ENCODE results near the gene SLC4A8. TPM values are rescaled to one million over a fixed set of nuclear protein-coding genes. Genes with fewer than 3 reads are reported as not detected.
"Not testable (repeated sequence)": the region's sequence is repeated elsewhere in the genome, so short reads cannot be mapped to it uniquely, and the experiment has no call there.

SLC4A8 gene
- total RNA-seq, 1 donor from 2014 or later, result 2.6 TPM

GRCh38 chr12:51511546-51512260 is 87.1 kb downstream of the SLC4A8 start:
- Mint-ChIP-seq H3K36me3 (ENCODE audit: low read depth) (no peaks in the 10 kb centered on the region), H3K4me3 (no peak overlapping the region), H3K27ac (no peak overlapping the region), H3K4me1 (ENCODE audit: low read depth) (peaks cover 7% of the 10 kb centered on the region), H3K27me3 (ENCODE audit: insufficient read depth) (peaks cover 23% of the 10 kb centered on the region), H3K9me3 (no peaks in the 10 kb centered on the region)
- intact Hi-C loops (cut with micrococcal nuclease), result no loop called here
- no peak for DNase-seq (ENCODE audit: low spot score)

- intact Hi-C loops (cut with micrococcal nuclease), result no loop called here
- no peak overlapping the region for H3K4me3 Mint-ChIP-seq
Observed at GRCh38 chr12:51512438-51512837, 87.8 kb downstream of the SLC4A8 start.

GRCh38 chr12:51515037-51515436 is 90.4 kb downstream of the SLC4A8 start:
- H3K27ac Mint-ChIP-seq; DNase-seq (ENCODE audit: low spot score); intact Hi-C loops (cut with micrococcal nuclease); H3K4me1 Mint-ChIP-seq (ENCODE audit: low read depth); H3K4me3 Mint-ChIP-seq; H3K9me3 Mint-ChIP-seq; H3K36me3 Mint-ChIP-seq (ENCODE audit: low read depth): not testable (repeated sequence)
- peaks cover 16% of the 10 kb centered on the region for H3K27me3 Mint-ChIP-seq (ENCODE audit: insufficient read depth)

More at GRCh38 chr12:51512438-51512837, 87.8 kb downstream of the SLC4A8 start:
- H3K9me3 Mint-ChIP-seq, result no peaks in the 10 kb centered on the region
- no peaks in the 10 kb centered on the region for H3K36me3 Mint-ChIP-seq (ENCODE audit: low read depth)
- peaks cover 23% of the 10 kb centered on the region for H3K27me3 Mint-ChIP-seq (ENCODE audit: insufficient read depth)
- no peak overlapping the region for H3K27ac Mint-ChIP-seq
- peaks cover 7% of the 10 kb centered on the region for H3K4me1 Mint-ChIP-seq (ENCODE audit: low read depth)
- no peak for DNase-seq (ENCODE audit: low spot score)

- Mint-ChIP-seq H3K4me1 (ENCODE audit: low read depth) (peaks cover 6% of the 10 kb centered on the region), H3K27ac (no peak overlapping the region), H3K9me3 (no peaks in the 10 kb centered on the region), H3K27me3 (ENCODE audit: insufficient read depth) (peaks cover 18% of the 10 kb centered on the region), H3K4me3 (no peak overlapping the region), H3K36me3 (ENCODE audit: low read depth) (no peaks in the 10 kb centered on the region)
- intact Hi-C loops (cut with micrococcal nuclease), result no loop called here
- no peak for DNase-seq (ENCODE audit: low spot score)
Observed at GRCh38 chr12:51517316-51517715, 92.7 kb downstream of the SLC4A8 start.

GRCh38 chr12:51517800-51518199 is 93.2 kb downstream of the SLC4A8 start:
- intact Hi-C loops (cut with micrococcal nuclease), result no loop called here
- Mint-ChIP-seq H3K4me1 (ENCODE audit: low read depth) (peaks cover 1% of the 10 kb centered on the region), H3K27me3 (ENCODE audit: insufficient read depth) (peaks cover 16% of the 10 kb centered on the region), H3K36me3 (ENCODE audit: low read depth) (no peaks in the 10 kb centered on the region), H3K9me3 (no peaks in the 10 kb centered on the region), H3K27ac (no peak overlapping the region), H3K4me3 (no peak overlapping the region)
- DNase-seq (ENCODE audit: low spot score), result no peak

GRCh38 chr12:51519755-51520154 is 95.1 kb downstream of the SLC4A8 start:
- Mint-ChIP-seq H3K9me3 (no peaks in the 10 kb centered on the region), H3K4me3 (no peak overlapping the region), H3K27me3 (ENCODE audit: insufficient read depth) (peaks cover 7% of the 10 kb centered on the region), H3K27ac (no peak overlapping the region), H3K36me3 (ENCODE audit: low read depth) (no peaks in the 10 kb centered on the region), H3K4me1 (ENCODE audit: low read depth) (no peaks in the 10 kb centered on the region)
- intact Hi-C loops (cut with micrococcal nuclease), result no loop called here
- DNase-seq (ENCODE audit: low spot score), result no peak

- Mint-ChIP-seq H3K27me3 (ENCODE audit: insufficient read depth) (peaks cover 2% of the 10 kb centered on the region), H3K4me1 (ENCODE audit: low read depth) (no peaks in the 10 kb centered on the region), H3K27ac (no peak overlapping the region), H3K9me3 (no peaks in the 10 kb centered on the region), H3K4me3 (no peak overlapping the region), H3K36me3 (ENCODE audit: low read depth) (no peaks in the 10 kb centered on the region)
- intact Hi-C loops (cut with micrococcal nuclease), result no loop called here
- no peak for DNase-seq (ENCODE audit: low spot score)
Observed at GRCh38 chr12:51520576-51521325, 96.1 kb downstream of the SLC4A8 start.

GRCh38 chr12:51521554-51522276 is 97.1 kb downstream of the SLC4A8 start:
- H3K36me3 Mint-ChIP-seq (ENCODE audit: low read depth), result no peaks in the 10 kb centered on the region
- no peaks in the 10 kb centered on the region for H3K9me3 Mint-ChIP-seq
- no peaks in the 10 kb centered on the region for H3K4me1 Mint-ChIP-seq (ENCODE audit: low read depth)
- H3K27me3 Mint-ChIP-seq (ENCODE audit: insufficient read depth), result peaks cover 2% of the 10 kb centered on the region
- H3K27ac Mint-ChIP-seq, result no peak overlapping the region
- intact Hi-C loops (cut with micrococcal nuclease), result no loop called here
- no peak overlapping the region for H3K4me3 Mint-ChIP-seq
- DNase-seq (ENCODE audit: low spot score), result no peak

- H3K4me3 Mint-ChIP-seq, result no peak overlapping the region
- H3K9me3 Mint-ChIP-seq, result no peaks in the 10 kb centered on the region
- H3K27ac Mint-ChIP-seq, result no peak overlapping the region
- H3K4me1 Mint-ChIP-seq (ENCODE audit: low read depth), result no peaks in the 10 kb centered on the region
- no peaks in the 10 kb centered on the region for H3K36me3 Mint-ChIP-seq (ENCODE audit: low read depth)
- no peak for DNase-seq (ENCODE audit: low spot score)
- peaks cover 2% of the 10 kb centered on the region for H3K27me3 Mint-ChIP-seq (ENCODE audit: insufficient read depth)
- intact Hi-C loops (cut with micrococcal nuclease), result no loop called here
Observed at GRCh38 chr12:51522696-51523095, 98.1 kb downstream of the SLC4A8 start.

GRCh38 chr12:51524386-51524901 is 99.8 kb downstream of the SLC4A8 start:
- no peaks in the 10 kb centered on the region for H3K36me3 Mint-ChIP-seq (ENCODE audit: low read depth)
- H3K4me1 Mint-ChIP-seq (ENCODE audit: low read depth), result no peaks in the 10 kb centered on the region
- no peak overlapping the region for H3K27ac Mint-ChIP-seq
- intact Hi-C loops (cut with micrococcal nuclease), result no loop called here
- peaks cover 6% of the 10 kb centered on the region for H3K27me3 Mint-ChIP-seq (ENCODE audit: insufficient read depth)
- H3K9me3 Mint-ChIP-seq, result no peaks in the 10 kb centered on the region
- no peak for DNase-seq (ENCODE audit: low spot score)
- H3K4me3 Mint-ChIP-seq, result no peak overlapping the region

- Mint-ChIP-seq H3K4me3 (no peak overlapping the region), H3K4me1 (ENCODE audit: low read depth) (no peaks in the 10 kb centered on the region), H3K9me3 (no peaks in the 10 kb centered on the region), H3K27me3 (ENCODE audit: insufficient read depth) (peaks cover 4% of the 10 kb centered on the region), H3K27ac (no peak overlapping the region), H3K36me3 (ENCODE audit: low read depth) (no peaks in the 10 kb centered on the region)
- intact Hi-C loops (cut with micrococcal nuclease), result no loop called here
- no peak for DNase-seq (ENCODE audit: low spot score)
Observed at GRCh38 chr12:51525518-51525917, 100.9 kb downstream of the SLC4A8 start.

GRCh38 chr12:51527966-51528365 is 103.3 kb downstream of the SLC4A8 start:
- Mint-ChIP-seq H3K4me1 (ENCODE audit: low read depth) (peaks cover 8% of the 10 kb centered on the region), H3K9me3 (no peaks in the 10 kb centered on the region), H3K27me3 (ENCODE audit: insufficient read depth) (peaks cover 4% of the 10 kb centered on the region), H3K27ac (no peak overlapping the region), H3K4me3 (no peak overlapping the region), H3K36me3 (ENCODE audit: low read depth) (no peaks in the 10 kb centered on the region)
- intact Hi-C loops (cut with micrococcal nuclease), result no loop called here
- no peak for DNase-seq (ENCODE audit: low spot score)

Data from activated T-helper 1 cell treated with anti-CD3 and anti-CD28 coated beads, Interleukin-12 subunit alpha, Interleukin-12 subunit beta, Interleukin-2, Interleukin-4 antibody, amounts not matched to agents 30 ng/mL and 10 ng/mL and 1 ng/mL, durations not matched to agents 14 hours and 24 hours and 36 hours (primary cell).